ENCODE data around the gene NTPCR. TPM values are rescaled to one million over a fixed set of nuclear protein-coding genes. Genes with fewer than 3 reads are reported as not detected.

NTPCR gene
- total and polyA plus RNA-seq, 3 donors from 2014 or later, result 25.5 to 85.1 (median 38.8) TPM

DNA sequence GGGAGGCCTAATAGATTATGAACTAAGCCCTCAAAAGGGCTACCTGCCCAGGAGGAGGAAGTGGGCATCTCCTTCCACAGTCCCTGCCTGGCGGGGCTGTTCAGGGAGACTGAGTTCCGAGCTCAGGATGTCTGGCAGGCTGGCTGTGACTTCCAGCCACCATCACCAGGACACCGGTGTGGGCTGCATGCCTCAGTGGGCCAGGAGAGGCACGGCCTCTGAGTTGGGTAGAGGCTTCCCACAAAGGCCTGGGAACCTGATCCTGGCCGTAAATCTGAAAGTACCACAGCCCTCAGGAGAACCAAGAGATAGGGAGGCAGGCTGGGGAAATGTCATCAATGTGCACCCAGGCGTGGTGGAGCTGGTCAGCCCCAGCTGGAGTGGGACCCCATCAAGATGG lies 29.1 kb downstream of the NTPCR start:
- DNase-seq, result no peak
- no peak for TF ChIP-seq POLR2A (IDR thresholded peaks at IDR 0.05)
- TF ChIP-seq, protein P1, sequence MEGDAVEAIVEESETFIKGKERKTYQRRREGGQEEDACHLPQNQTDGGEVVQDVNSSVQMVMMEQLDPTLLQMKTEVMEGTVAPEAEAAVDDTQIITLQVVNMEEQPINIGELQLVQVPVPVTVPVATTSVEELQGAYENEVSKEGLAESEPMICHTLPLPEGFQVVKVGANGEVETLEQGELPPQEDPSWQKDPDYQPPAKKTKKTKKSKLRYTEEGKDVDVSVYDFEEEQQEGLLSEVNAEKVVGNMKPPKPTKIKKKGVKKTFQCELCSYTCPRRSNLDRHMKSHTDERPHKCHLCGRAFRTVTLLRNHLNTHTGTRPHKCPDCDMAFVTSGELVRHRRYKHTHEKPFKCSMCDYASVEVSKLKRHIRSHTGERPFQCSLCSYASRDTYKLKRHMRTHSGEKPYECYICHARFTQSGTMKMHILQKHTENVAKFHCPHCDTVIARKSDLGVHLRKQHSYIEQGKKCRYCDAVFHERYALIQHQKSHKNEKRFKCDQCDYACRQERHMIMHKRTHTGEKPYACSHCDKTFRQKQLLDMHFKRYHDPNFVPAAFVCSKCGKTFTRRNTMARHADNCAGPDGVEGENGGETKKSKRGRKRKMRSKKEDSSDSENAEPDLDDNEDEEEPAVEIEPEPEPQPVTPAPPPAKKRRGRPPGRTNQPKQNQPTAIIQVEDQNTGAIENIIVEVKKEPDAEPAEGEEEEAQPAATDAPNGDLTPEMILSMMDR (IDR thresholded peaks at IDR 0.05), result no peak
- H3K4me1 ChIP-seq, result peaks cover 13% of the 10 kb centered on the region
- intact Hi-C loops (cut with DNase I; ENCODE audit: low total_unique reads), result no loop called here
- H3K27me3 ChIP-seq, result no peaks in the 10 kb centered on the region
- 91 to 100% methylated on average over 2 to 6 of the region's 6 CpGs for WGBS, 2 donors
- no peak overlapping the region for H3K4me3 ChIP-seq
- H3K27ac ChIP-seq, result no peak overlapping the region
- H3K9me3 ChIP-seq, result no peaks in the 10 kb centered on the region
- no peaks in the 10 kb centered on the region for H3K36me3 ChIP-seq (ENCODE audit: low read depth, missing control alignments)

GRCh38 chr1:232980355-232980978 lies 30.1 kb downstream of the NTPCR start:
- H3K4me3 ChIP-seq, result no peak overlapping the region
- DNase-seq, result peak; percentile 54
- no peak for TF ChIP-seq POLR2A (IDR thresholded peaks at IDR 0.05)
- TF ChIP-seq, protein P1 (IDR thresholded peaks at IDR 0.05), result no peak
- H3K9me3 ChIP-seq, result no peaks in the 10 kb centered on the region
- H3K4me1 ChIP-seq, result peaks cover 17% of the 10 kb centered on the region
- intact Hi-C loops (cut with DNase I; ENCODE audit: low total_unique reads), result no loop called here
- WGBS, 2 donors, result 76% methylated on average over 13 of the region's 13 CpGs
- H3K27me3 ChIP-seq, result no peaks in the 10 kb centered on the region
- no peak overlapping the region for H3K27ac ChIP-seq
- no peaks in the 10 kb centered on the region for H3K36me3 ChIP-seq (ENCODE audit: low read depth, missing control alignments)

GRCh38 chr1:232980986-232981560 lies 30.7 kb downstream of the NTPCR start:
- WGBS, 2 donors, result 80 to 88% methylated on average over 9 of the region's 9 CpGs
- Histone ChIP-seq H3K9me3 (no peaks in the 10 kb centered on the region), H3K4me1 (peaks cover 17% of the 10 kb centered on the region), H3K27me3 (no peaks in the 10 kb centered on the region), H3K36me3 (ENCODE audit: low read depth, missing control alignments) (no peaks in the 10 kb centered on the region), H3K4me3 (no peak overlapping the region), H3K27ac (no peak overlapping the region)
- no peak for DNase-seq
- intact Hi-C loops (cut with DNase I; ENCODE audit: low total_unique reads), result no loop called here
- TF ChIP-seq, protein P1 (IDR thresholded peaks at IDR 0.05), result no peak
- no peak for TF ChIP-seq POLR2A (IDR thresholded peaks at IDR 0.05)

GRCh38 chr1:232982238-232982944 lies 32.0 kb downstream of the NTPCR start:
- H3K4me3 ChIP-seq, result no peak overlapping the region
- WGBS, 2 donors, result 59 to 66% methylated on average over 13 of the region's 13 CpGs
- no peaks in the 10 kb centered on the region for H3K27me3 ChIP-seq
- H3K4me1 ChIP-seq, result peaks cover 17% of the 10 kb centered on the region
- peak overlapping the region in 1 of 2 donors; percentile 2 for H3K27ac ChIP-seq
- TF ChIP-seq, protein P1 (IDR thresholded peaks at IDR 0.05), result no peak
- TF ChIP-seq POLR2A (IDR thresholded peaks at IDR 0.05), result no peak
- H3K36me3 ChIP-seq (ENCODE audit: low read depth, missing control alignments), result no peaks in the 10 kb centered on the region
- H3K9me3 ChIP-seq, result no peaks in the 10 kb centered on the region
- intact Hi-C loops (cut with DNase I; ENCODE audit: low total_unique reads), result no loop called here
- peak; percentile 86 for DNase-seq
